ENCODE measurements around the gene DMAC2L. TPM values are rescaled to one million over a fixed set of nuclear protein-coding genes. Genes with fewer than 3 reads are reported as not detected.
A peak's percentile ranks its signal among the peaks of the same experiment; 100 is the strongest.

DMAC2L gene
- total RNA-seq, 2 experiments from 2014 or later: 10.8 to 13.4 TPM

GRCh38 chr14:50366115-50366514 is 54.0 kb downstream of the DMAC2L start:
- ATAC-seq (ENCODE audit: poor library complexity): no peak
- peaks cover 15% of the 10 kb centered on the region for H3K36me3 Mint-ChIP-seq (ENCODE audit: low read depth)
- DNase-seq: no peak
- Histone ChIP-seq H3K27ac (ENCODE audit: low read depth in 1 of 2, low read length in 2 of 2) (no peak overlapping the region), H3K4me3 (ENCODE audit: low read length) (no peak overlapping the region), H3K4me1 (ENCODE audit: insufficient read depth, low read length) (peaks cover 25% of the 10 kb centered on the region), H3K27me3 (ENCODE audit: control insufficient read depth in 1 of 2, insufficient read depth in 2 of 2, low read length in 2 of 2) (no peaks in the 10 kb centered on the region), H3K9me3 (ENCODE audit: control insufficient read depth in 1 of 2, insufficient read depth in 1 of 2, low read length in 2 of 2) (peaks cover 0 to 3% of the 10 kb centered on the region in 2 experiments), H3K36me3 (ENCODE audit: insufficient read depth, low read length) (no peaks in the 10 kb centered on the region)
- H3K27ac Mint-ChIP-seq: no peak overlapping the region
- peaks cover 41% of the 10 kb centered on the region for H3K4me1 Mint-ChIP-seq (ENCODE audit: low read depth)
- H3K9me3 Mint-ChIP-seq: peaks cover 2% of the 10 kb centered on the region
- TF ChIP-seq, protein P1, sequence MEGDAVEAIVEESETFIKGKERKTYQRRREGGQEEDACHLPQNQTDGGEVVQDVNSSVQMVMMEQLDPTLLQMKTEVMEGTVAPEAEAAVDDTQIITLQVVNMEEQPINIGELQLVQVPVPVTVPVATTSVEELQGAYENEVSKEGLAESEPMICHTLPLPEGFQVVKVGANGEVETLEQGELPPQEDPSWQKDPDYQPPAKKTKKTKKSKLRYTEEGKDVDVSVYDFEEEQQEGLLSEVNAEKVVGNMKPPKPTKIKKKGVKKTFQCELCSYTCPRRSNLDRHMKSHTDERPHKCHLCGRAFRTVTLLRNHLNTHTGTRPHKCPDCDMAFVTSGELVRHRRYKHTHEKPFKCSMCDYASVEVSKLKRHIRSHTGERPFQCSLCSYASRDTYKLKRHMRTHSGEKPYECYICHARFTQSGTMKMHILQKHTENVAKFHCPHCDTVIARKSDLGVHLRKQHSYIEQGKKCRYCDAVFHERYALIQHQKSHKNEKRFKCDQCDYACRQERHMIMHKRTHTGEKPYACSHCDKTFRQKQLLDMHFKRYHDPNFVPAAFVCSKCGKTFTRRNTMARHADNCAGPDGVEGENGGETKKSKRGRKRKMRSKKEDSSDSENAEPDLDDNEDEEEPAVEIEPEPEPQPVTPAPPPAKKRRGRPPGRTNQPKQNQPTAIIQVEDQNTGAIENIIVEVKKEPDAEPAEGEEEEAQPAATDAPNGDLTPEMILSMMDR (IDR thresholded peaks at IDR 0.05): no peak
- POLR2A ChIA-PET: interaction anchor here (0.8 kb wide), 1 partner anchor 10 kb away, joined by 3 read pairs; no protein-coding TSS in a partner anchor
- no peak overlapping the region for H3K4me3 Mint-ChIP-seq
- intact Hi-C loops (cut with DNase I, micrococcal nuclease): no loop called here
- CTCF ChIA-PET: no interaction called here
- no peaks in the 10 kb centered on the region for H3K27me3 Mint-ChIP-seq

- H3K4me1 Mint-ChIP-seq (ENCODE audit: low read depth): peaks cover 41% of the 10 kb centered on the region
- H3K36me3 Mint-ChIP-seq (ENCODE audit: low read depth): peaks cover 15% of the 10 kb centered on the region
- no peak overlapping the region for H3K4me3 ChIP-seq (ENCODE audit: low read length)
- H3K27ac Mint-ChIP-seq: peak overlapping the region; percentile 34
- DNase-seq: peak in 1 of 14 experiments; percentile 63
- peaks cover 22% of the 10 kb centered on the region for H3K4me1 ChIP-seq (ENCODE audit: insufficient read depth, low read length)
- H3K27me3 Mint-ChIP-seq: no peaks in the 10 kb centered on the region
- ATAC-seq (ENCODE audit: poor library complexity): no peak
- H3K4me3 Mint-ChIP-seq: peak overlapping the region; percentile 9
- ChIA-PET CTCF (interaction anchor here (1.6 kb wide), 1 partner anchor 46 kb away, joined by 4 read pairs; no protein-coding TSS in a partner anchor), POLR2A (interaction anchor here (0.8 kb wide), 1 partner anchor 10 kb away, joined by 3 read pairs; no protein-coding TSS in a partner anchor)
- TF ChIP-seq, protein P1 (IDR thresholded peaks at IDR 0.05): no peak
- intact Hi-C loops (cut with DNase I, micrococcal nuclease): no loop called here
- H3K36me3 ChIP-seq (ENCODE audit: insufficient read depth, low read length): no peaks in the 10 kb centered on the region
- H3K9me3 ChIP-seq (ENCODE audit: control insufficient read depth in 1 of 2, insufficient read depth in 1 of 2, low read length in 2 of 2): peaks cover 0 to 4% of the 10 kb centered on the region in 2 experiments
- H3K9me3 Mint-ChIP-seq: peaks cover 2% of the 10 kb centered on the region
- no peak overlapping the region for H3K27ac ChIP-seq (ENCODE audit: low read depth in 1 of 2, low read length in 2 of 2)
- H3K27me3 ChIP-seq (ENCODE audit: control insufficient read depth in 1 of 2, insufficient read depth in 2 of 2, low read length in 2 of 2): no peaks in the 10 kb centered on the region
Measured at GRCh38 chr14:50366589-50366988, 54.5 kb downstream of the DMAC2L start.

- Histone ChIP-seq H3K27ac (ENCODE audit: low read depth in 1 of 2, low read length in 2 of 2) (no peak overlapping the region), H3K27me3 (ENCODE audit: control insufficient read depth in 1 of 2, insufficient read depth in 2 of 2, low read length in 2 of 2) (no peaks in the 10 kb centered on the region), H3K4me3 (ENCODE audit: low read length) (no peak overlapping the region), H3K9me3 (ENCODE audit: control insufficient read depth in 1 of 2, insufficient read depth in 1 of 2, low read length in 2 of 2) (peaks cover 0 to 4% of the 10 kb centered on the region in 2 experiments), H3K4me1 (ENCODE audit: insufficient read depth, low read length) (no peaks in the 10 kb centered on the region), H3K36me3 (ENCODE audit: insufficient read depth, low read length) (no peaks in the 10 kb centered on the region)
- Mint-ChIP-seq H3K9me3 (no peaks in the 10 kb centered on the region), H3K36me3 (ENCODE audit: low read depth) (no peaks in the 10 kb centered on the region), H3K27me3 (no peaks in the 10 kb centered on the region), H3K4me1 (ENCODE audit: low read depth) (peaks cover 3% of the 10 kb centered on the region), H3K4me3 (no peak overlapping the region), H3K27ac (no peak overlapping the region)
- intact Hi-C loops (cut with DNase I, micrococcal nuclease): no loop called here
- TF ChIP-seq, protein P1 (IDR thresholded peaks at IDR 0.05): no peak
- DNase-seq: no peak
- ChIA-PET POLR2A (no interaction called here), CTCF (no interaction called here)
- ATAC-seq (ENCODE audit: poor library complexity): no peak
Measured at GRCh38 chr14:50371546-50371945, 59.4 kb downstream of the DMAC2L start.

Data from CD4-positive, alpha-beta T cell (primary cell).